Stimulated activated CD4-positive, alpha-beta T cell treated with anti-CD3 and anti-CD28 coated beads, Interleukin-2, amount 100 ng/mL, for 48 hours (primary cell): Measurements from ENCODE around the gene OR1F1.
"Not testable (repeated sequence)": the region's sequence is repeated elsewhere in the genome, so short reads cannot be mapped to it uniquely, and the experiment has no call there.

Experiments
- DNase-seq, 2 donors: peaks; one replicate each; pipeline ENCODE4 v3.0.0-alpha.2; 2020

Gene OR1F1

DNA sequence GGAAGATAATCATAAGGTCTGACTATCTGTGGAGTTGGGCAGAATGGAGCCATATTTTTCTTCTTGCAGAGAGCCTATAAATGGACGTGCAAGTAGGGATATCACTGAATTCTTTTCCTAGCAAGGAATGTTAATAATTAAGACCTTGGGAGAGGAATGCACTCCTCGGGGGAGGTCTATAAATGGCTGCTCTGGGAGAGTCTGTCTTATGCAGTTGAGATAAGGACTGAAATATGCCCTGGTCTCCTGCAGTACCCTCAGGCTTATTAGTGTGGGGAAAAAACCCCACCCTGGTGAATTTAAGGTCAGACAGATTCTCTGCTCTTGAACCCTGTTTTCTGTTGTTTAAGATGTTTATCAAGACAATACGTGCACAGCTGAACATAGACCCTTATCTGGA is 17.9 kb downstream of the OR1F1 start:
- not testable (repeated sequence) for DNase-seq

DNA sequence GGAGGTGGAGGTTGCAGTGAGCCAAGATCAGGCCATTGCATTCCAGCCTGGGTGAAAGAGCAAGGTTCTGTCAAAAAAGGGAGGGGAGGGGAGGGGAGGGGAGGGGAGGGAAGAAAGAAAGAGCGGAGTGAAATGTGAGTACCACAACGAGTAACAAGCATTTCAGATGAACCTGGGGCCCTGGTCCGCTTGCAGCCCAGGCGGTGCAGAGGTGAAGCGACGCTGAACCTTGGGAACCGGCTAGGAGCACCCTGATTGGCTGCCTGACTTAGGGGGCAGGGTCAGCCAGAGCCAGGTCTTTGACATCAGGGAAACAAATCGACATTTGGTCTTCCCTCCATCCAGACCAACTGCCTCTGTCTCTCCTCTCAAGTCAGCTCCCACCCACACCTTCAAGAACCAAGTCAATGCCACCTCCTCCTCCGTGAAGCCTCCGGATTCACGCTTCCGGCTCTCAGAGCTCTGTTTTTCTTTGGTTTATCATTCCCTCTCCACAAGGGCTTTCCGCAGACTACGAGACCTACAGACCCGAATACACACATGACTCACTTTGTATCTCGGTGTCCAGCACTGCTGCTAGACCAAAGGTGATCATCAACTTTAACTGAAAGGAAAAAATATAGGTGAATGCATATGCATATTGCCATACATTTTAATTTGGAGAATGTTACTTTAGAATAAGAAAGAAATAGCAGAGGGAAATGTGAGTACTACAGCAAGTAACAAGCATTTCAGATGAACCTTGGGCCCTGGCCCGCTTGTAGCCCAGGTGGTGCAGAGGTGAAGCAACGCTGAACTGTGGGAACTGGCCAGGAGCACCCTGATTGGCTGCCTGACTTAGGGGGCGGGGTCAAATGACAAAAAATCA is 19.3 kb downstream of the OR1F1 start:
- DNase-seq, result no peak

DNA sequence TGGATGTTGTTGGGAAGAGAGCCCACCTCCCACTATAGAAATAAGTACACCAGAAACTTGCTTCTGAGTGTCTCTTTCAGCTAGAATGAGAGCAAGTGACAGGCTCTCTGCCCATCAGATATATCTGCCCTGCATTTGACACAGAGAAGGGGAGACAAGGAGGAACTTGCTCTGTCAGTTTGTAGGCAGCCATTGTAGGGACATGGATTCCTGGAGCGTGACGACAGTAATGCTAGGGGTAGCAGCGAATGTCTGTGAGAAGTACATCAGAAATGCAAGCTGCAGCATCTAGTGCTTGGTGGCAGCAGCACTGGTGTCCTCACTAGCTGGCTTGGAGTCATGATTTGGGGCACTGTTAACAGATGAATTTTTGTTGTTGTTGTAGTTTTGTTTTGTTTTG is 24.0 kb downstream of the OR1F1 start:
- DNase-seq, result no peak

- no peak for DNase-seq
These were observed 24.6 kb downstream of the OR1F1 start for GRCh38 chr16:3212567-3212966.

GRCh38 chr16:3214904-3215600 is 27.0 kb downstream of the OR1F1 start:
- DNase-seq, result no peak

DNA sequence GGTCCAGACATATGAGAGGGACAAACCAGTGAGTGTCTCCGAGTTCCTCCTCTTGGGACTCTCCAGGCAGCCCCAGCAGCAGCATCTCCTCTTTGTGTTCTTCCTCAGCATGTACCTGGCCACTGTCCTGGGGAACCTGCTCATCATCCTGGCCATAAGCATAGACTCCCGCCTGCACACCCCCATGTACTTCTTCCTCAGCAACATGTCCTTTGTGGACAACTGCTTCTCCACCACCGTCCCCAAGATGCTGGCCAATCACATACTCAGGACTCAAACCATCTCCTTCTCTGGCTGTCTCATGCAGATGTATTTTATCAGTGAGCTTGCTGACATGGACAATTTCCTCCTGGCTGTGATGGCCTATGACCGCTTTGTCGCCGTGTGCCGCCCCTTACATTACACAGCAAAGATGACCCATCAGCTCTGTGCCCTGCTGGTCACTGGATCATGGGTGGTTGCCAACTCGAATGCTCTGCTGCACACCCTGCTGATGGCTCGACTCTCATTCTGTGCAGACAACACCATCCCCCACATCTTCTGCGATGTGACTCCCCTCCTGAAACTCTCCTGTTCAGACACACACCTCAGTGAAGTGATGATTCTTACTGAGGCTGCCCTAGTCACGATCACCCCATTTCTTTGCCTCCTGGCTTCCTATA is 27.7 kb downstream of the OR1F1 start:
- peak in 1 of 2 donors; percentile 7 for DNase-seq

DNA sequence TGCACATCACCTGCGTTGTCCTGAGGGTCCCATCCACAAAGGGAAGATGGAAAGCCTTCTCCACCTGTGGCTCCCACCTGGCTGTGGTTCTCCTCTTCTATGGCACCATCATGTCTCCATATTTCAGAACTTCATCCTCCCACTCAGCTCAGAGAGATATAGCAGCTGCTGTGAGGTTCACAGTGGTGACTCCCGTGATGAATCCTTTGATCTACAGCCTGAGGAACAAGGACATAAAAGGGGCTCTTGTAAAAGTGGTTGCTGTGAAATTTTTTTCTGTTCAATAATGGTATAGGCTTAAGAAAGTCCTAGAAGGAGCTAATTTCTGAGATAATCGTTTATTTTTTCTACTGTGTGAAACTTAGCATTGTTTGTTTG is 28.2 kb downstream of the OR1F1 start:
- no peak for DNase-seq

DNA sequence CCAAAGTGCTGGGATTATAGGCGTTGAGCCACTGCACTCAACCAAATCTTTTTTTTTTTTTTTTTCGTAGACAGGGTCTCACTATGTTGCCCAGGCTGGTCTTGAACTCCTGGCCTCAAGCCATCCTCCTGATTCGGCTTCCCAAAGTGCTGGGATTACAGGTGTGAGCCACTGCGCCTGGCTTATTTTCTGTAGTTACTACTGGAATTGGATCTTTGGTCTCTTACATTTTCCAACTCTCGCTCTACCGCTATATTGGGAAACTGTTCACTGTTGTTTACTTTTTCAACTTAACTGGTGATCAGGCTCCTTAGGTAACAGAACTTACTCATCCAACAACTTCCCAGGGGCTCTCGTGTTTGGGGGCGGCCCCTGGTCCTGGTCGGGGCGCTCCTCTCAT is 32.8 kb downstream of the OR1F1 start:
- DNase-seq, result no peak

DNA sequence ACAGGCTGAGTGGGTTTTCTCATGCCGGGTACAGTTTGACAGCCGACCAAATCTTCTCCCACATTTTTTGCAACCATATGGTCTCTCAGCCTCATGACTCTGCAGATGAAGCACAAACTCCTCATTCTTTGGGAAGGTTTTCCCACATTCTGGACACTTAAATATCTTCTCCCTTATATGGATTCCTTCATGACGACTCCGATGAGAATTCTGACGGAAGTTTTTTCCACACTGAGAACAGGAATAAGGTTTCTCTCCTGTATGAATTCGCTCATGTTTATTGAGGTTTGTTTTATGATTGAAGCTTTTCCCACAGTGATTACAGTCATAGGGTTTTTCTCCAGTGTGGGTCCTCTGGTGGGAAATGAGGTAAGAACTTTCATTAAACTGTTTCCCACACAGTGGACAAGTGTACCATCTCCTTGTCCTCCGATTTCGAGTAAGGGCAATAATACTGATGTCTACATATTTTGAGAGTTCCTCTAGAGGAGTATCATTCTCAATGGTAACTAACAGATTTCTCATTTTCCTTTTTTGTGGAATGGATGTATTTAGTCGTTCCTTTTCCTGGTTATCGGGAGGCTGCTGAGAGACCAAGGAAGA is 36.0 kb downstream of the OR1F1 start:
- no peak for DNase-seq

DNA sequence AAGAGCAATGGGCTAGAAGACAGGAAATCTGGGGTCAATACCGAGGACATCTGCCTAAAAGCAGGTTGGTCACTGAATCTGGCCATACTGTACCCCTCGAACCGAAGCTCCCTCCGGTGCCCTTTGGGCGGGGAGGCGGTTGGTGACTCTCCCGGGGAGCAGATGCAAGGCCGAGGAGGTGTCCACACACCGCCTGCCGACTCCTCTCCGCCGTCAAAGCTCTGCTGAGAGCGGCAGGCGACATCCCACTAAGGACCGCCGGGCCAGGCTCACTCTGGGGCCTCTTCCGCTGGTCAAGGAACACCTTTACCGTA is 46.5 kb downstream of the OR1F1 start:
- DNase-seq, result no peak

GRCh38 chr16:3234857-3235561 is 47.0 kb downstream of the OR1F1 start, which contains the start of gene ZNF200:
Gene ZNF200, minus strand, starts transcription at chr16:3235158. Its CDS starts 1,403 bp downstream, at chr16:3233755.
- DNase-seq, result peak; percentile 91 to 92

DNA sequence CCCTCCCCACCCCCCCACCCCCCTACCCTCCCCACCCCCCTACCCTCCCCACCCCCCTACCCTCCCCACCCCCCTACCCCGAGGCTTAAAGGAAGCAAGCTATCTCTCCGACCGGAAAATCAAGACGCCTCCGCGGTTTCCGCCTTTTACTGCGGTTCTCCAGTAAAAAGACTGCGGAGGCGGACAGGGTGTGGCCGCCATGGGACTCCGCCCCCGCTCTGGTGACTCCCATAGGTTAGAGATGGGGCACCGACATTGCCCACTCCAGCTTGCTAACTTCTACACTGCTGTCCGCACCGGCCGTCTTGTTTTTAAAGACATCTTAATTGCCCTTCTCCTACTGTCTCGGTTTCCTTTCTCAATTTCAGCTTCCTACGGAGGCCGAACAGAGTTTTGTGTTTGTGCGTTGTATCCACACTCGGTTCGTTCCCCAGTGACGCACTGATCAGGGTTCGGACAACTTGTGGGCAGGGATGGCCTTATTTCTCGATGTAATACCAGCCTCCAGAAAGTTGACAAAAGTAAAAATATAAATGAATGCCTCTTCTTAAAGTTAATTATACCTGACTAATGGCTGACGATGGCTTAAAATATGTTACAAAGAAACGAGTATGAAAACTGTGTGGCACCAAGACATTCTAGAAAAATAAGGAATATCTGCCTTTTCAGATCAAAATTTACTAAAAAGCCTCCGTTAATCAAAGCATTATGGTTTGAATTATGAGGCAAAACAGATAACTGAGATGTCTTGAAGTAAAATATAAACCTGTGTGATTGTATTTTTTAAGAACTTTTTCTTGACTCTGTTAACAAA is 48.1 kb downstream of the OR1F1 start:
- DNase-seq, result peak in 1 of 2 donors; percentile 6

DNA sequence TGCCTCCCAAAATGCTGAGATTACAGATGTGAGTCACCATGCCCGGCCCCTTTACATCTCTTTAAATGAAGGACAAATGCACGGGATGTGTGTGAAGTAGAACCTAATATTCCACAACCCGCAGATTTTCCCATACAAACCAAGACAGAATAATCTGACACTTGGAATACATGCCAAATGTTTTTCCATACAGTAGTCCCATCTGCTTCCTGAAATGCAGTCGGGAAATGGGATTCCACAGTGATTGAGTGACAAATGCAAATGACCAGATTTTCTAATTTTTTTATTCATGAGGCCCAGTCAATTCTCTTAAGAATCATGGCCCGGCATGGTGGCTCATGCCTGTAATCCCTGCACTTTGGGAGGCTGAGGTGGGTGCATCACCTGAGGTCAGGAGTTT is 53.8 kb downstream of the OR1F1 start:
- DNase-seq, result no peak

DNA sequence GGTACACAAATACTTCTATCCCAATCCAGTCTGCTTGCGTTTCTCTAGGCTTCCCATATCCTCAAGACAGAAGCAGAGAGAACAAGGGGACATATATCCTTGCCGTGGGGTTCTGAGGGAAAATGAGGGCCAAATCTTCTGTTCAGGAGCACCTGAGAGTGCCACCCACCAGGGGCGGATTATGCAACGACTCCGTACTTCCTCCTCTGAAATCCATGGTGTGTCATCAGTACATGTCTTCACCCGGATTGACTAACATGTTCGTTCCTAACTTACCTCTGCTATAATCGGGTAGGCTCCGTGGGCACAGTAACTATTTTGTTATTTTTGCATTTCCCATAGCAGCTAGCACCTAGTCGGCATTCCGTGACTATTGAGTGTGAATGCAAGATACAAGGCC is 54.7 kb downstream of the OR1F1 start:
- no peak for DNase-seq

GRCh38 chr16:3243882-3244281 is 55.9 kb downstream of the OR1F1 start:
- DNase-seq, result no peak

GRCh38 chr16:3246002-3246401 is 58.0 kb downstream of the OR1F1 start:
- no peak for DNase-seq

DNA sequence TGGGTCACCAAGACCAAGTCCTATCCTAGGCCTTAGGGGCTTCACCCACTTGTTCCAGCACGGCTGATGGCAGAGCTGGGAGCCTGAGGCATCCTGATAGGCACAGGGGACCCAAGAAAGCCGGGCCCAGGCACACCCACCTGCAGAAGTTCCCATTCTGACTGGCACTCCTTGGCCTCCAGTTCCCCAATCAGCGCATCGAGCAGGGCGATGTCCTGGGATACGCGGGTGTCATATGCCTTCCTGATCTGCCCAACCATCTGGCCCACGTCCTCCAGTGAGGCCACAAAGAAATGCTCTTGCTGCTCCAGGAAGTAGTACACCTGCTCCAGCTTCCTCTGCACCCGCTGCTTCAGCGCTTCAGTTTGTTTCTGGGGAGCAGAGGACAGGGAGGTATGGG is 58.9 kb downstream of the OR1F1 start:
- no peak for DNase-seq

DNA sequence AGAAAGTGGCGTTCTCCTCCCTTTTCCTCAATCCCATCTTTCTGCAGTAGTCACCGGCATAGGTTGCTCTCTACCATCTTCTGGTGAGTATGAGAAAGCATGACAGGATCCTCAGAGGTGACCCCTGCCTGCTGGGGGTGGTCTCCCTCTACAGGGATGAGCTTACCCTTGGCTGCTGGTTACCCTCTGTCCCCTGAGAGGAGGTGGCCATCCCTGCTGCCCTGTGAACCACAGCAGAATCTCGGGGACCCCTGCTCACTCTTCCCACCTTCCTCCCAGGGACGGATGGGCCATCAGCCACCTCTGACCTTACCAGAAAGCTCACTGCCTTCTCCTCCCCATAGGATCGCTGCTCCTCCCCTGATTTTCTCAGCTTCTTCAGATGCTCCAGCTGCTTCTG is 60.6 kb downstream of the OR1F1 start:
- DNase-seq, result no peak

GRCh38 chr16:3249020-3249419 is 61.0 kb downstream of the OR1F1 start:
- no peak for DNase-seq

- DNase-seq, result no peak
These were observed 61.4 kb downstream of the OR1F1 start for GRCh38 chr16:3249451-3249850.

GRCh38 chr16:3252967-3253366 is 65.0 kb downstream of the OR1F1 start:
- no peak for DNase-seq

GRCh38 chr16:3254309-3254708 is 66.3 kb downstream of the OR1F1 start:
- DNase-seq, result no peak
